Raji (cell line): ENCODE data around the gene OR2L2.

ENCODE experiments used
- POLR2A ChIP-seq: IDR thresholded peaks from 2 replicates; pipeline ENCODE4 v1.6.1; 2011; ENCODE audit warnings: low read depth, low read length, control low read depth; ENCODE audit not compliant: insufficient read depth

Gene OR2L2

GRCh38 chr1:248029770-248030169, at the start of gene OR2L2:
Gene OR2L2, plus strand, starts transcription at chr1:248030070. Its CDS starts 8,198 bp downstream, at chr1:248038268.
- no peak for TF ChIP-seq POLR2A

- no peak for TF ChIP-seq POLR2A
Observed at GRCh38 chr1:247992986-247993385, 36.9 kb upstream of the OR2L2 start.

- no peak for TF ChIP-seq POLR2A
Observed at GRCh38 chr1:247998811-247999210, 31.1 kb upstream of the OR2L2 start.

GRCh38 chr1:248000169-248000568, 29.7 kb upstream of the OR2L2 start:
- TF ChIP-seq POLR2A = no peak

GRCh38 chr1:248007778-248008177, 22.1 kb upstream of the OR2L2 start:
- TF ChIP-seq POLR2A = no peak

- TF ChIP-seq POLR2A = no peak
Observed at GRCh38 chr1:248009681-248010080, 20.2 kb upstream of the OR2L2 start.

GRCh38 chr1:248013229-248013710, 16.6 kb upstream of the OR2L2 start, which contains the start of gene OR2L5:
Gene OR2L5, plus strand, starts transcription at chr1:248013660. Its CDS starts 8,288 bp downstream, at chr1:248021948.
- TF ChIP-seq POLR2A = no peak

GRCh38 chr1:248015803-248016202, 14.1 kb upstream of the OR2L2 start:
- TF ChIP-seq POLR2A = no peak

GRCh38 chr1:248045209-248045608, 15.3 kb downstream of the OR2L2 start:
- no peak for TF ChIP-seq POLR2A

- TF ChIP-seq POLR2A = no peak
Observed at GRCh38 chr1:248046536-248046935, 16.7 kb downstream of the OR2L2 start, which contains the start of gene OR2L3. Gene OR2L3, plus strand, starts transcription at chr1:248046836. Its CDS starts 13,846 bp downstream, at chr1:248060682.

- TF ChIP-seq POLR2A = no peak
Observed at GRCh38 chr1:248047008-248047407, 17.1 kb downstream of the OR2L2 start.

- TF ChIP-seq POLR2A = no peak
Observed at GRCh38 chr1:248054671-248055070, 24.8 kb downstream of the OR2L2 start.

GRCh38 chr1:248055261-248055660, 25.4 kb downstream of the OR2L2 start:
- no peak for TF ChIP-seq POLR2A

GRCh38 chr1:248065071-248065470, 35.2 kb downstream of the OR2L2 start:
- TF ChIP-seq POLR2A = no peak

GRCh38 chr1:248065604-248066003, 35.7 kb downstream of the OR2L2 start:
- no peak for TF ChIP-seq POLR2A
